RWPE1 (cell line): Measurements from ENCODE around the gene HOXA9.
A peak's percentile ranks its signal among the peaks of the same experiment; 100 is the strongest.

Source experiments
- CTCF ChIA-PET: fragments of 350-600 bp; sonication (Branson Sonifier 250); formaldehyde crosslinking; extraction: SDS; loops from one replicate; lab custom pipeline; 2021; lab: Yijun Ruan, JAX
- POLR2A ChIA-PET: fragments of 400-600 bp; formaldehyde crosslinking; extraction: SDS; loops from one replicate; lab custom pipeline; 2020; ENCODE audit warnings: antibody characterized with exemption; ENCODE audit not compliant: low non-redundant PET; lab: Yijun Ruan, JAX
- DNase-seq: peaks from one replicate; pipeline ENCODE4 v3.0.0; 2012; ENCODE audit warnings: low spot score
- H3K27ac ChIP-seq: fragments of 450-650 bp; 2 replicates; pipeline ENCODE4 v1.5.1; 2017
- TF ChIP-seq, protein P1 (sequence below): fragments of 450-650 bp; conservative IDR thresholded peaks from 2 replicates; pipeline ENCODE4 v1.5.1; 2017; ENCODE audit warnings: low read depth, mild to moderate bottlenecking

The HOXA9 gene

DNA sequence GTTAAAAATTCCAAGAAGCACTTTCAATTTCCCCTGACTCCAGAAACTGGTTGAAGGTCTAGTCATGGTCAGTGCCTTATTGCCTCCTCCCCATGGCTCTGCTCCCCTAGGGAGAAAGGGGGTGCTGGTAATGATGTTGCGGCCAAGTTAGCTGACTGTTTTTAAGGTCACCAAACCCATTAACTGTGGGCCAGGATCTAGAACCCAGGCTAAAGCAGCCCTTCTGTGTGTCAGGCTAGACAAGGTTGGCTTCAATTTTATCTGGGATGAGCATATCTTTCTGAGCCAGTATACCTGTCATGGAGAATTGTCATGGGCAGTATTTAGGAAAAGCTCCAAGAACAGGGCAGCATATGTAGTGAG, 45.7 kb upstream of the HOXA9 start:
- DNase-seq: no peak
- TF ChIP-seq, protein P1, sequence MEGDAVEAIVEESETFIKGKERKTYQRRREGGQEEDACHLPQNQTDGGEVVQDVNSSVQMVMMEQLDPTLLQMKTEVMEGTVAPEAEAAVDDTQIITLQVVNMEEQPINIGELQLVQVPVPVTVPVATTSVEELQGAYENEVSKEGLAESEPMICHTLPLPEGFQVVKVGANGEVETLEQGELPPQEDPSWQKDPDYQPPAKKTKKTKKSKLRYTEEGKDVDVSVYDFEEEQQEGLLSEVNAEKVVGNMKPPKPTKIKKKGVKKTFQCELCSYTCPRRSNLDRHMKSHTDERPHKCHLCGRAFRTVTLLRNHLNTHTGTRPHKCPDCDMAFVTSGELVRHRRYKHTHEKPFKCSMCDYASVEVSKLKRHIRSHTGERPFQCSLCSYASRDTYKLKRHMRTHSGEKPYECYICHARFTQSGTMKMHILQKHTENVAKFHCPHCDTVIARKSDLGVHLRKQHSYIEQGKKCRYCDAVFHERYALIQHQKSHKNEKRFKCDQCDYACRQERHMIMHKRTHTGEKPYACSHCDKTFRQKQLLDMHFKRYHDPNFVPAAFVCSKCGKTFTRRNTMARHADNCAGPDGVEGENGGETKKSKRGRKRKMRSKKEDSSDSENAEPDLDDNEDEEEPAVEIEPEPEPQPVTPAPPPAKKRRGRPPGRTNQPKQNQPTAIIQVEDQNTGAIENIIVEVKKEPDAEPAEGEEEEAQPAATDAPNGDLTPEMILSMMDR: no peak
- POLR2A ChIA-PET: no interaction called here
- CTCF ChIA-PET: interaction anchor here (0.6 to 1.2 kb wide), 4 partner anchors 206 to 709 kb away, joined by 3 to 5 read pairs (median 4); no protein-coding TSS in a partner anchor
- H3K27ac ChIP-seq: no peak overlapping the region; the same call in 1 of the 2 replicates

DNA sequence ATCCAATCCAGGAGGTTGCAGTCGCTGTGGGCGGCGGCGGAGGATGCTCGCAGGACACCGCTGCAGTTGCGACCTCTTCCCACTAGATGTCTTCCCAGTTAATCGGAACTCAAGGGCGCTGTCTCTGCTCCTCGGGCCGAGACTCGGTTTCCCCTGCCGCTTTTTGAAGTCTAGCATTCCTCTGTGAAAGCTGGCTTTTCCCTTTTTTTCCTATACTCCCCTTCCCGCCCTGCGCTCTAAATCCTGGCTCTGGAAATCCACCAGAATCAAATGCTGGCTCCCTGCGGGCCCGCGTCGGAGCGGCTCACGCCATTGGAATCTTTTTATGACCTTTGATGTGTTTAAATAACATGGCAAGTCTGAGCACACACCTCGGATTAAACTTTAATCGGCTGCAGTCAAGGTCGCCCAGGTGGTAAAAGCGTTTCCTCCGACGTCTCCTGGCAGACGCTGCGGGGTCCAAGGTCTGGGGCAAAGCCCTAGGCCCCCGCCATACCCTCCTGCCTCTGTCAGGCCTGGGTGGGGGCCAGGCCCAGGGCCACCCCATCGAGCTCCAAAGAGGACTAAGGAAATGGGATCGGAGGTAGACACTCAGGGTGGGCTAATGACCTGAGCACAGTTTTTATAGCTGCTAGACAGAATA, 45.2 kb upstream of the HOXA9 start:
- POLR2A ChIA-PET: no interaction called here

GRCh38 chr7:27209933-27210440, 44.6 kb upstream of the HOXA9 start:
- ChIA-PET CTCF (interaction anchor here (0.7 to 1.1 kb wide), 2 partner anchors 364 to 372 kb away, joined by 3 to 5 read pairs; no protein-coding TSS in a partner anchor), POLR2A (no interaction called here)
- TF ChIP-seq, protein P1: no peak
- H3K27ac ChIP-seq: no peak overlapping the region
- no peak for DNase-seq

More for the DNA sequence above, 45.2 kb upstream of the HOXA9 start:
- TF ChIP-seq, protein P1: peak; percentile 87
- no peak for DNase-seq
- CTCF ChIA-PET: interaction anchor here (0.6 to 1.2 kb wide), 5 partner anchors 207 to 709 kb away, joined by 3 to 5 read pairs (median 4); no protein-coding TSS in a partner anchor
- H3K27ac ChIP-seq: no peak overlapping the region; the same call in 1 of the 2 replicates

DNA sequence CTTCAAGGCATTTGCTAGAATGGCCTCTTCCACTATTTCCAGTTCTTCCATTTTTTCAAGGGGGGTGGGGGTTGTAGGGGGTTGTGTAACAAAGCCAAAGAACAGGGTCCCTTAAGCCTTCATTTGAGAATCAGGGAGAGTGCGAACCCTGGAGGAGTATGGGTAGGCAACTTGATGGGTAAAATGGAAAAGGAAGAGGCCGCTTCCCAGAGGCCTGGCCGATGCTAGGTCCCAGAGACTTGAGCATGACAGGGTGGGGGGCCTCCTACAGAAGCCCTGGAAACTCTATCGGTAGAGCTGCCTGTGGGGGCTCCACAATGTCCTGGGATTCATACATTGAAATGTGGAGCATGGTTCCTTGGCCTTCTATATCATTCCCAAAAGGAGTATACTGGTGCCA, 43.7 kb upstream of the HOXA9 start:
- H3K27ac ChIP-seq: no peak overlapping the region
- TF ChIP-seq, protein P1: no peak
- DNase-seq: no peak
- CTCF ChIA-PET: no interaction called here
- POLR2A ChIA-PET: interaction anchor here (0.6 kb wide), 1 partner anchor 8 kb away, joined by 4 read pairs; no protein-coding TSS in a partner anchor

DNA sequence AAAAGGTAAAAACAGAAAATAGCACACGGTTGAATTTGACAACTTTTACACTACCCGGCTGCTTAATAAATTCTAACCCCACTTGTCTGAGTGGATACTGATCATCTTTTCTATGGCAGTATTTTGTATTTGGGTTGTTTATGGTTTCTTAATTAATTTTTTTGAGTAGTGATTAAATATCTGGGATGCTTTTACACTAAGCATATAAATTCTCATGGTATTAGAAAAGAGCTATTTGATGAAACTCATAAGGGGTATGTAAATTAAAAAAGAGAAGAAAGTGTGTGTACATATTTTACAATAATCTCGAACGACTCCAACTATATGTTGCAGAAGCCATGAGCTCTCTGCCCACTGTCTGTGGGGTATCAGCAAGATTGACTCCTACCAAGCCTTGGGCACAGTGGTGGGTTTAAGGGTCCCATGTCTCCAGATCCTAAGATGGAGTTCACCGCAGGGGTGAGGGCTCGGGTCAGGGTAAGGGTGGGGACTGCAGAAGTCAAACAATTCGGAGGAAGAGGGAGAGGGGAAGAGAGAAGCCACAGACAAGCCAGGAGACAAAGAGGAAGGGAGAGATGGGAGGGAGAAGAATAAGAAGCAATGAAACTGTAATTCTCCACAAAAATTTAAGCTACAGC, 42.1 kb upstream of the HOXA9 start:
- POLR2A ChIA-PET: no interaction called here
- H3K27ac ChIP-seq: no peak overlapping the region
- CTCF ChIA-PET: no interaction called here
- TF ChIP-seq, protein P1: no peak
- DNase-seq: no peak
